ENCODE data around the gene ITGA5. TPM values are rescaled to one million over a fixed set of nuclear protein-coding genes. Genes with fewer than 3 reads are reported as not detected.
A peak's percentile ranks its signal among the peaks of the same experiment; 100 is the strongest.

ITGA5 gene
- total RNA-seq, 1 donor from 2014 or later = 100 TPM

GRCh38 chr12:54416687-54417603 is 2.1 kb downstream of the ITGA5 start:
- Mint-ChIP-seq H3K27ac (ENCODE audit: unreplicated experiment) (peak overlapping the region; percentile 92), H3K36me3 (ENCODE audit: unreplicated experiment) (no peaks in the 10 kb centered on the region), H3K4me1 (ENCODE audit: unreplicated experiment) (peaks cover 63% of the 10 kb centered on the region), H3K4me3 (ENCODE audit: unreplicated experiment) (peak overlapping the region; percentile 91), H3K27me3 (ENCODE audit: unreplicated experiment) (no peaks in the 10 kb centered on the region), H3K9me3 (ENCODE audit: unreplicated experiment) (no peaks in the 10 kb centered on the region)
- TF ChIP-seq CTCF (IDR thresholded peaks at IDR 0.05) = no peak
- no peak for DNase-seq (ENCODE audit: extremely low spot score, unreplicated experiment)

GRCh38 chr12:54415221-54415929 is 3.7 kb downstream of the ITGA5 start:
- peaks cover 2% of the 10 kb centered on the region for H3K36me3 Mint-ChIP-seq (ENCODE audit: unreplicated experiment)
- no peaks in the 10 kb centered on the region for H3K27me3 Mint-ChIP-seq (ENCODE audit: unreplicated experiment)
- no peak for DNase-seq (ENCODE audit: extremely low spot score, unreplicated experiment)
- peaks cover 59% of the 10 kb centered on the region for H3K4me1 Mint-ChIP-seq (ENCODE audit: unreplicated experiment)
- H3K4me3 Mint-ChIP-seq (ENCODE audit: unreplicated experiment) = no peak overlapping the region
- TF ChIP-seq CTCF (IDR thresholded peaks at IDR 0.05) = no peak
- peak overlapping the region; percentile 8 for H3K27ac Mint-ChIP-seq (ENCODE audit: unreplicated experiment)
- no peaks in the 10 kb centered on the region for H3K9me3 Mint-ChIP-seq (ENCODE audit: unreplicated experiment)

GRCh38 chr12:54413284-54414190 is 5.5 kb downstream of the ITGA5 start:
- Mint-ChIP-seq H3K4me1 (ENCODE audit: unreplicated experiment) (peaks cover 51% of the 10 kb centered on the region), H3K4me3 (ENCODE audit: unreplicated experiment) (no peak overlapping the region), H3K27me3 (ENCODE audit: unreplicated experiment) (no peaks in the 10 kb centered on the region), H3K36me3 (ENCODE audit: unreplicated experiment) (peaks cover 2% of the 10 kb centered on the region), H3K9me3 (ENCODE audit: unreplicated experiment) (no peaks in the 10 kb centered on the region), H3K27ac (ENCODE audit: unreplicated experiment) (peak overlapping the region; percentile 89)
- TF ChIP-seq CTCF (IDR thresholded peaks at IDR 0.05) = no peak
- DNase-seq (ENCODE audit: extremely low spot score, unreplicated experiment) = no peak

GRCh38 chr12:54412786-54413185 is 6.3 kb downstream of the ITGA5 start:
- H3K9me3 Mint-ChIP-seq (ENCODE audit: unreplicated experiment) = no peaks in the 10 kb centered on the region
- H3K4me1 Mint-ChIP-seq (ENCODE audit: unreplicated experiment) = peaks cover 49% of the 10 kb centered on the region
- H3K27me3 Mint-ChIP-seq (ENCODE audit: unreplicated experiment) = no peaks in the 10 kb centered on the region
- peak overlapping the region; percentile 54 for H3K4me3 Mint-ChIP-seq (ENCODE audit: unreplicated experiment)
- peak overlapping the region; percentile 89 for H3K27ac Mint-ChIP-seq (ENCODE audit: unreplicated experiment)
- DNase-seq (ENCODE audit: extremely low spot score, unreplicated experiment) = no peak
- no peak for TF ChIP-seq CTCF (IDR thresholded peaks at IDR 0.05)
- peaks cover 6% of the 10 kb centered on the region for H3K36me3 Mint-ChIP-seq (ENCODE audit: unreplicated experiment)

Measured in osteocyte (in vitro differentiated cells).